ENCODE data around the gene WDR90. TPM values are rescaled to one million over a fixed set of nuclear protein-coding genes. Genes with fewer than 3 reads are reported as not detected.
"Not testable (repeated sequence)": the region's sequence is repeated elsewhere in the genome, so short reads cannot be mapped to it uniquely, and the experiment has no call there.

Gene WDR90
- polyA plus RNA-seq, 4 donors: 23.5 to 76.1 (median 52.9) TPM

- no peak for DNase-seq (ENCODE audit: low read depth in 4 of 4, low spot score in 2 of 4)
These were observed 54.9 kb downstream of the WDR90 start for GRCh38 chr16:704047-704446.

- no peak for DNase-seq (ENCODE audit: low read depth in 4 of 4, low spot score in 2 of 4)
These were observed 55.6 kb downstream of the WDR90 start for GRCh38 chr16:704552-705380.

- DNase-seq (ENCODE audit: low read depth in 4 of 4, low spot score in 2 of 4): no peak
These were observed 56.4 kb downstream of the WDR90 start, which contains the start of gene FBXL16 for GRCh38 chr16:705431-706188. Gene FBXL16, minus strand, starts transcription at chr16:705801. Its CDS starts 8,396 bp downstream, at chr16:697405.

GRCh38 chr16:706189-707061 is 57.3 kb downstream of the WDR90 start:
- DNase-seq (ENCODE audit: low read depth in 4 of 4, low spot score in 2 of 4): no peak

- no peak for DNase-seq (ENCODE audit: low read depth in 4 of 4, low spot score in 2 of 4)
These were observed 57.9 kb downstream of the WDR90 start for GRCh38 chr16:707062-707538.

- DNase-seq (ENCODE audit: low read depth in 4 of 4, low spot score in 2 of 4): no peak
These were observed 58.9 kb downstream of the WDR90 start for GRCh38 chr16:708019-708418.

GRCh38 chr16:708959-709358 is 59.8 kb downstream of the WDR90 start:
- no peak for DNase-seq (ENCODE audit: low read depth in 4 of 4, low spot score in 2 of 4)

GRCh38 chr16:709566-710499 is 60.7 kb downstream of the WDR90 start:
- DNase-seq (ENCODE audit: low read depth in 4 of 4, low spot score in 2 of 4): no peak

GRCh38 chr16:710500-711075 is 61.4 kb downstream of the WDR90 start:
- no peak for DNase-seq (ENCODE audit: low read depth in 4 of 4, low spot score in 2 of 4)

GRCh38 chr16:711084-711483 is 61.9 kb downstream of the WDR90 start:
- DNase-seq (ENCODE audit: low read depth in 4 of 4, low spot score in 2 of 4): no peak

GRCh38 chr16:711548-712320 is 62.6 kb downstream of the WDR90 start:
- no peak for DNase-seq (ENCODE audit: low read depth in 4 of 4, low spot score in 2 of 4)

GRCh38 chr16:712740-713250 is 63.6 kb downstream of the WDR90 start:
- not testable (repeated sequence) for DNase-seq (ENCODE audit: low read depth in 4 of 4, low spot score in 2 of 4)

GRCh38 chr16:714079-714478 is 64.9 kb downstream of the WDR90 start:
- DNase-seq (ENCODE audit: low read depth in 4 of 4, low spot score in 2 of 4): no peak

- peak in 1 of 4 donors; percentile 76 for DNase-seq (ENCODE audit: low read depth in 4 of 4, low spot score in 2 of 4)
These were observed 65.7 kb downstream of the WDR90 start, which contains the start of gene METRN for GRCh38 chr16:714558-715476. Gene METRN, plus strand, starts transcription at chr16:715118. Its CDS starts 172 bp downstream, at chr16:715290.

- DNase-seq (ENCODE audit: low read depth in 4 of 4, low spot score in 2 of 4): no peak
These were observed 66.5 kb downstream of the WDR90 start for GRCh38 chr16:715477-716199.

GRCh38 chr16:716200-716568 is 67.0 kb downstream of the WDR90 start:
- no peak for DNase-seq (ENCODE audit: low read depth in 4 of 4, low spot score in 2 of 4)

Data from left renal cortex interstitium (tissue), 4 donors.